H1 (cell line): Measurements from ENCODE around the gene DHH. TPM values are rescaled to one million over a fixed set of nuclear protein-coding genes. Genes with fewer than 3 reads are reported as not detected.

Experiments
- CTCF ChIA-PET: fragments of 300-600 bp; sonication (Branson Sonifier 250); formaldehyde crosslinking; loops from one replicate; lab custom pipeline; 2021; ENCODE audit not compliant: partially characterized antibody; lab: Charles Lee
- POLR2A ChIA-PET: fragments of 300-600 bp; sonication (Branson Sonifier 250); formaldehyde crosslinking; loops from one replicate; lab custom pipeline; 2021; ENCODE audit warnings: inconsistent platforms; ENCODE audit not compliant: partially characterized antibody; lab: Charles Lee
- DNase-seq, 2 experiments: peaks; one replicate each; pipeline versions ENCODE4 v3.0.0 to v3.0.0-alpha.2; 2010 to 2022; ENCODE audit warnings: low spot score in 2 of 2, low read depth in 1 of 2, mixed read lengths in 1 of 2
- FAIRE-seq: peaks from 2 replicates; lab custom pipeline; 2011; peaks lifted over from hg19 to GRCh38; lab: Jason Lieb, UNC
- H2AFZ ChIP-seq: 2 replicates; pipeline ENCODE4 v1.8.1; 2012; ENCODE audit warnings: low read length, inconsistent platforms
- H2AK5ac ChIP-seq: 2 replicates; pipeline ENCODE4 v1.6.1; 2013; ENCODE audit warnings: low read depth, low read length
- H2BK120ac ChIP-seq: replicated peaks from 2 replicates; pipeline ENCODE3; 2013; ENCODE audit warnings: low read depth, low read length, inconsistent platforms
- H2BK12ac ChIP-seq: 2 replicates; pipeline ENCODE4 v1.6.1; 2013; ENCODE audit warnings: low read depth, low read length
- H2BK15ac ChIP-seq: 2 replicates; pipeline ENCODE4 v1.6.1; 2013; ENCODE audit warnings: low read length
- H2BK20ac ChIP-seq: 2 replicates; pipeline ENCODE4 v1.6.1; 2013; ENCODE audit warnings: low read length
- H2BK5ac ChIP-seq: 2 replicates; pipeline ENCODE4 v1.6.1; 2013; ENCODE audit warnings: low read depth, low read length
- H3K14ac ChIP-seq: 2 replicates; pipeline ENCODE4 v1.6.1; 2013; ENCODE audit warnings: inconsistent platforms; ENCODE audit not compliant: insufficient read length
- H3K18ac ChIP-seq: 2 replicates; pipeline ENCODE4 v1.6.1; 2013; ENCODE audit warnings: low read length; ENCODE audit errors: extremely low read depth
- H3K23ac ChIP-seq: 2 replicates; pipeline ENCODE4 v1.6.1; 2013; ENCODE audit warnings: inconsistent platforms; ENCODE audit not compliant: insufficient read length
- H3K23me2 ChIP-seq: 2 replicates; pipeline ENCODE4 v1.6.1; 2013; ENCODE audit warnings: low read depth, low read length
- H3K27ac ChIP-seq: 2 replicates; pipeline ENCODE4 v1.6.1; 2011; ENCODE audit warnings: low read depth, low read length, inconsistent platforms
- H3K27me3 ChIP-seq, 4 experiments: replicated peaks in 1 of 4; 1 replicate in 1 of 4; 2 replicates in 3 of 4; pipeline versions ENCODE4 v1.6.1 to v1.8.1; 2011 to 2013; ENCODE audit warnings: low read length in 3 of 4, mild to moderate bottlenecking in 3 of 4, inconsistent platforms in 2 of 4, mixed read lengths in 2 of 4, moderate library complexity in 1 of 4; ENCODE audit not compliant: control insufficient read depth in 3 of 4, insufficient read depth in 3 of 4; ENCODE audit errors: extremely low read depth in 1 of 4
- H3K36me3 ChIP-seq, 4 experiments: 2 replicates each; pipeline versions ENCODE4 v1.6.1 to v1.8.1; 2011 to 2013; ENCODE audit warnings: mild to moderate bottlenecking in 4 of 4, low read length in 3 of 4, moderate library complexity in 2 of 4, control low read depth in 1 of 4, inconsistent platforms in 1 of 4; ENCODE audit not compliant: insufficient read depth in 4 of 4, control insufficient read depth in 2 of 4
- H3K4ac ChIP-seq: replicated peaks from 2 replicates; pipeline ENCODE3; 2013; ENCODE audit warnings: low read length, low read depth, mixed read lengths, inconsistent platforms; ENCODE audit not compliant: insufficient read length
- H3K4me1 ChIP-seq, 4 experiments: replicated peaks in 1 of 4; 1 replicate in 1 of 4; 2 replicates in 3 of 4; pipeline versions ENCODE4 v1.6.1 to v1.8.1; 2011 to 2013; ENCODE audit warnings: low read length in 3 of 4, inconsistent platforms in 2 of 4, mixed read lengths in 1 of 4; ENCODE audit not compliant: insufficient read depth in 4 of 4, control insufficient read depth in 3 of 4
- H3K4me2 ChIP-seq, 2 experiments: 2 replicates each; pipeline versions ENCODE4 v1.6.1 to v1.8.1; 2011 to 2013; ENCODE audit warnings: low read depth in 2 of 2, low read length in 2 of 2, control low read depth in 1 of 2, inconsistent platforms in 1 of 2, mild to moderate bottlenecking in 1 of 2; ENCODE audit not compliant: insufficient read depth in 1 of 2
- H3K4me3 ChIP-seq, 4 experiments: fragments of 200-600, 300-600 bp in 1 of 4; sonication (generic), shearing (Covaris generic), sonication (Bioruptor Twin) in 1 of 4; 2 replicates each; pipeline versions ENCODE4 v1.5.1 to v1.8.1; 2011 to 2016; ENCODE audit warnings: low read length in 4 of 4, low read depth in 3 of 4, control low read depth in 2 of 4, inconsistent platforms in 2 of 4, mild to moderate bottlenecking in 2 of 4, mixed read lengths in 1 of 4, moderate library complexity in 1 of 4; ENCODE audit not compliant: insufficient read depth in 2 of 4; ENCODE audit errors: extremely low read depth in 1 of 4
- H3K56ac ChIP-seq: replicated peaks from 2 replicates; pipeline ENCODE3; 2013; ENCODE audit warnings: low read depth, mild to moderate bottlenecking, mixed read lengths, low read length, inconsistent platforms; ENCODE audit not compliant: insufficient read length
- H3K79me1 ChIP-seq: 2 replicates; pipeline ENCODE4 v1.6.1; 2013; ENCODE audit warnings: low read depth, low read length, control low read depth
- H3K79me2 ChIP-seq, 2 experiments: 2 replicates each; pipeline versions ENCODE4 v1.6.1 to v1.8.1; 2012 to 2013; ENCODE audit warnings: low read length in 2 of 2, mild to moderate bottlenecking in 2 of 2, inconsistent platforms in 1 of 2; ENCODE audit not compliant: insufficient read depth in 2 of 2, control insufficient read depth in 1 of 2
- H3K9ac ChIP-seq, 4 experiments: replicated peaks in 1 of 4; 1 replicate in 1 of 4; 2 replicates in 3 of 4; pipeline versions ENCODE4 v1.6.1 to v1.8.1; 2011 to 2013; ENCODE audit warnings: low read depth in 3 of 4, low read length in 3 of 4, control low read depth in 2 of 4, mild to moderate bottlenecking in 2 of 4, moderate library complexity in 2 of 4, inconsistent platforms in 1 of 4; ENCODE audit errors: extremely low read depth in 1 of 4
- H3K9me3 ChIP-seq, 2 experiments: 2 replicates each; pipeline versions ENCODE4 v1.6.1 to v1.8.1; 2012 to 2013; ENCODE audit warnings: mild to moderate bottlenecking in 2 of 2, moderate library complexity in 2 of 2, control low read depth in 1 of 2, inconsistent platforms in 1 of 2, low read depth in 1 of 2, low read length in 1 of 2, mixed read lengths in 1 of 2; ENCODE audit not compliant: insufficient read depth in 2 of 2
- H4K20me1 ChIP-seq, 2 experiments: replicated peaks in 1 of 2; 2 replicates each; pipeline versions ENCODE3 to v1.8.1; 2011 to 2013; ENCODE audit warnings: inconsistent platforms in 2 of 2, low read length in 2 of 2, mild to moderate bottlenecking in 1 of 2; ENCODE audit not compliant: insufficient read depth in 2 of 2, control insufficient read depth in 1 of 2
- H4K5ac ChIP-seq: 2 replicates; pipeline ENCODE4 v1.6.1; 2013; ENCODE audit warnings: low read length, low read depth, mixed read lengths, inconsistent platforms; ENCODE audit not compliant: insufficient read length
- H4K8ac ChIP-seq: 2 replicates; pipeline ENCODE4 v1.8.0; 2013; ENCODE audit warnings: mild to moderate bottlenecking, moderate library complexity, low read length, inconsistent platforms; ENCODE audit not compliant: insufficient read depth; ENCODE audit errors: extremely low read depth
- H4K91ac ChIP-seq: replicated peaks from 2 replicates; pipeline ENCODE3; 2013; ENCODE audit warnings: low read length, mixed read lengths, inconsistent platforms; ENCODE audit not compliant: insufficient read length
- ASH2L ChIP-seq: fragments of 200-600, 300-600 bp; sonication (generic); IDR thresholded peaks from one replicate; pipeline ENCODE4 v1.7.1; 2017; ENCODE audit warnings: low read length
- KDM1A ChIP-seq: fragments of 200-600, 300-600 bp; sonication (generic); IDR thresholded peaks from 2 replicates; pipeline ENCODE4 v1.7.1; 2016; ENCODE audit warnings: mild to moderate bottlenecking, low read length, borderline replicate concordance
- RXRA ChIP-seq: IDR thresholded peaks from 2 replicates; pipeline ENCODE4 v1.6.1; 2011; ENCODE audit warnings: low read depth, mild to moderate bottlenecking, low read length, moderate library complexity; ENCODE audit not compliant: insufficient read depth
- SUZ12 ChIP-seq: fragments of 200-600 bp; sonication (generic); IDR thresholded peaks from 2 replicates; pipeline ENCODE4 v1.6.1; 2012; ENCODE audit warnings: mild to moderate bottlenecking, inconsistent platforms, low read length, moderate library complexity, mixed read lengths
- WGBS, 2 experiments: shearing (Covaris generic) in 1 of 2; methylation state at CpG; one replicate each; pipeline versions ENCODE4 v1.1.6 to v1.1.7; 2013 to 2015; ENCODE audit warnings: low lambda C conversion rate in 2 of 2, mixed read lengths in 2 of 2, inconsistent platforms in 1 of 2, low coverage in 1 of 2, missing lambda C conversion rate in 1 of 2; ENCODE audit not compliant: insufficient replicate concordance in 2 of 2, insufficient coverage in 1 of 2, insufficient read length in 1 of 2; ENCODE audit errors: extremely low coverage in 1 of 2, missing lambda C conversion rate in 1 of 2; 5-methylcytosine and 5-hydroxymethylcytosine counted together
- polyA plus RNA-seq, 7 experiments: library from polyadenylated mRNA; depleted of rRNA in 3 of 7; stranded (reverse) in 5 of 7; unstranded in 2 of 7; fragments of >200 nt in 5 of 7; fragments of 200-250 nt in 2 of 7; gene quantifications; 1 replicate in 5 of 7; 2 replicates in 1 of 7; 4 replicates in 1 of 7; pipeline versions ENCODE4 v1.2.1 to v1.2.3, GENCODE V29; 2011 to 2013; ENCODE audit warnings: missing spikeins in 2 of 7, mixed read lengths in 2 of 7
- total RNA-seq: library from RNA; stranded (reverse); fragmentation: NEBNext Ultra II Directional; extraction: Animal tissue kit (Norgen Biotek cat#: 25700); gene quantifications from 2 replicates; pipeline ENCODE4 v1.2.1, GENCODE V29; 2021

The DHH gene
- total and polyA plus RNA-seq, 2 of the 8 experiments (the other 6 are each of a cell fraction or from before 2014, with no cell fraction given) = 0.03 to 0.11 TPM

- H4K8ac ChIP-seq = no peak overlapping the region; the same call in 1 of the 2 replicates
- no peaks in the 10 kb centered on the region for H3K27me3 ChIP-seq
- DNase-seq (no peak), FAIRE-seq (no peak)
- no peak overlapping the region for H4K5ac ChIP-seq
- no peak overlapping the region for H2AK5ac ChIP-seq
- H3K27ac ChIP-seq = no peak overlapping the region
- H4K91ac ChIP-seq = no peak overlapping the region
- no peaks in the 10 kb centered on the region for H3K23me2 ChIP-seq
- POLR2A ChIA-PET = interaction anchor here (0.6 to 21.2 kb wide), 3 partner anchors 21 to 223 kb away, joined by 3 to 339 read pairs (median 4); no protein-coding TSS in a partner anchor
- no peak overlapping the region for H3K23ac ChIP-seq
- no peak overlapping the region for H3K56ac ChIP-seq
- H2BK12ac ChIP-seq = no peak overlapping the region
- H3K4me2 ChIP-seq = no peak overlapping the region
- no peak overlapping the region for H2BK120ac ChIP-seq
- H3K18ac ChIP-seq = no peak overlapping the region
- no peak overlapping the region for H2BK15ac ChIP-seq
- no peak overlapping the region for H2AFZ ChIP-seq
- peaks cover 25 to 57% of the 10 kb centered on the region in 2 experiments for H4K20me1 ChIP-seq
- no peaks in the 10 kb centered on the region for H3K9me3 ChIP-seq
- peaks cover 0 to 3% (median 0%) of the 10 kb centered on the region in 4 experiments; a peak in 2 of 7 replicates for H3K4me1 ChIP-seq
- no peak overlapping the region for H3K4ac ChIP-seq
- H2BK20ac ChIP-seq = no peak overlapping the region
- peaks cover 15% of the 10 kb centered on the region for H3K79me1 ChIP-seq
- CTCF ChIA-PET = interaction anchor here (3.1 to 9.1 kb wide), 2 partner anchors 16 to 37 kb away, joined by 13 to 126 read pairs; no protein-coding TSS in a partner anchor
- TF ChIP-seq RXRA (no peak), ASH2L (no peak), SUZ12 (no peak), KDM1A (no peak)
- no peak overlapping the region for H3K4me3 ChIP-seq
- no peak overlapping the region for H3K9ac ChIP-seq
- WGBS, 2 experiments = 93% methylated on average over 13 of the region's 13 CpGs; no CpG with 5 or more reads in 1 of the 2 experiments
- H3K14ac ChIP-seq = no peak overlapping the region
- peaks cover 11 to 23% of the 10 kb centered on the region in 2 experiments for H3K79me2 ChIP-seq
- H2BK5ac ChIP-seq = no peak overlapping the region
- H3K36me3 ChIP-seq = peaks cover 53 to 91% (median 84%) of the 10 kb centered on the region in 4 experiments
Observed at GRCh38 chr12:49050507-49051372, 43.9 kb downstream of the DHH start.
